GM23248 (cell line): ENCODE data around the gene FAM200A. TPM values are rescaled to one million over a fixed set of nuclear protein-coding genes. Genes with fewer than 3 reads are reported as not detected.
"Not testable (repeated sequence)": the region's sequence is repeated elsewhere in the genome, so short reads cannot be mapped to it uniquely, and the experiment has no call there.

Source experiments
- DNase-seq: peaks from one replicate; pipeline ENCODE4 v3.0.0-alpha.2; 2015
- H2AFZ ChIP-seq: fragments of 200-600 bp; sonication (generic); 2 replicates; pipeline ENCODE4 v1.6.1; 2016; ENCODE audit warnings: antibody characterized with exemption
- H3F3A ChIP-seq: fragments of 200-600 bp; sonication (generic); 2 replicates; pipeline ENCODE4 v1.6.1; 2016; ENCODE audit warnings: mild to moderate bottlenecking, antibody characterized with exemption, mixed run types; ENCODE audit not compliant: insufficient read depth
- H3K27ac ChIP-seq: fragments of 200-600 bp; sonication (generic); 2 replicates; pipeline ENCODE4 v1.5.1; 2016; ENCODE audit warnings: mild to moderate bottlenecking
- H3K27me3 ChIP-seq: fragments of 200-600 bp; sonication (generic); replicated peaks from 2 replicates; pipeline ENCODE4 v1.6.1; 2016; ENCODE audit warnings: mild to moderate bottlenecking; ENCODE audit not compliant: insufficient read depth
- H3K36me3 ChIP-seq: fragments of 200-600 bp; sonication (generic); 2 replicates; pipeline ENCODE4 v1.6.1; 2016; ENCODE audit warnings: low read depth, mild to moderate bottlenecking
- H3K4me1 ChIP-seq: fragments of 200-600 bp; sonication (generic); 2 replicates; pipeline ENCODE4 v1.6.1; 2016; ENCODE audit warnings: mild to moderate bottlenecking; ENCODE audit not compliant: insufficient read depth
- H3K4me2 ChIP-seq: fragments of 200-600 bp; sonication (generic); one replicate; pipeline ENCODE4 v1.6.1; 2016; ENCODE audit warnings: mild to moderate bottlenecking; ENCODE audit not compliant: unreplicated experiment
- H3K4me3 ChIP-seq: fragments of 200-600 bp; sonication (generic); 2 replicates; pipeline ENCODE4 v1.5.1; 2016; ENCODE audit warnings: mild to moderate bottlenecking
- H3K79me2 ChIP-seq: fragments of 200-600 bp; sonication (generic); 2 replicates; pipeline ENCODE4 v1.6.1; 2016; ENCODE audit warnings: mild to moderate bottlenecking; ENCODE audit not compliant: insufficient read depth
- H3K9ac ChIP-seq: fragments of 200-600 bp; sonication (generic); 2 replicates; pipeline ENCODE4 v1.6.1; 2016; ENCODE audit warnings: mild to moderate bottlenecking
- H3K9me2 ChIP-seq: fragments of 200-600 bp; sonication (generic); 2 replicates; pipeline ENCODE4 v1.6.1; 2016; ENCODE audit warnings: mixed run types, mild to moderate bottlenecking, moderate library complexity; ENCODE audit not compliant: insufficient read depth
- H3K9me3 ChIP-seq: fragments of 200-600 bp; sonication (generic); one replicate; pipeline ENCODE4 v1.6.1; 2017; ENCODE audit warnings: low read depth
- H4K20me1 ChIP-seq: fragments of 200-600 bp; sonication (generic); 2 replicates; pipeline ENCODE4 v1.6.0; 2016; ENCODE audit not compliant: insufficient read depth
- EZH2 ChIP-seq: fragments of 200-600 bp; sonication (generic); IDR thresholded peaks from 2 replicates; pipeline ENCODE4 v1.6.1; 2018; ENCODE audit warnings: antibody characterized with exemption, mild to moderate bottlenecking; ENCODE audit not compliant: insufficient read depth, poor library complexity, severe bottlenecking
- EZH2phosphoT487 ChIP-seq: fragments of 200-600 bp; sonication (generic); IDR thresholded peaks from 2 replicates; pipeline ENCODE4 v1.6.1; 2018; ENCODE audit warnings: antibody characterized with exemption, moderate library complexity, mild to moderate bottlenecking, low read depth; ENCODE audit not compliant: insufficient read depth
- WGBS, 2 experiments: methylation state at CpG; one replicate each; pipeline ENCODE4 v1.1.6; 2015 to 2017; ENCODE audit warnings: low lambda C conversion rate in 2 of 2, low coverage in 1 of 2; ENCODE audit errors: missing lambda C conversion rate in 2 of 2; 5-methylcytosine and 5-hydroxymethylcytosine counted together
- in situ Hi-C: fragments of 300-500 bp; cut with MboI; formaldehyde crosslinking; loops from 2 replicates; pipeline ENCODE4 v1.15.0; 2020
- polyA plus RNA-seq: library from polyadenylated mRNA; unstranded; fragments of >200 nt; fragmentation: Nextera tagmentation; extraction: Ambion mirVana; gene quantifications from 2 replicates; pipeline ENCODE4 v1.2.1, GENCODE V29; 2016
- total RNA-seq: library from RNA; depleted of rRNA; stranded (reverse); fragments of >200 nt; shearing (Covaris generic); gene quantifications from 2 replicates; pipeline ENCODE4 v1.2.3, GENCODE V29; 2014

The FAM200A gene
- total and polyA plus RNA-seq, 2 experiments from 2014 or later: 6.2 to 8.2 TPM

DNA sequence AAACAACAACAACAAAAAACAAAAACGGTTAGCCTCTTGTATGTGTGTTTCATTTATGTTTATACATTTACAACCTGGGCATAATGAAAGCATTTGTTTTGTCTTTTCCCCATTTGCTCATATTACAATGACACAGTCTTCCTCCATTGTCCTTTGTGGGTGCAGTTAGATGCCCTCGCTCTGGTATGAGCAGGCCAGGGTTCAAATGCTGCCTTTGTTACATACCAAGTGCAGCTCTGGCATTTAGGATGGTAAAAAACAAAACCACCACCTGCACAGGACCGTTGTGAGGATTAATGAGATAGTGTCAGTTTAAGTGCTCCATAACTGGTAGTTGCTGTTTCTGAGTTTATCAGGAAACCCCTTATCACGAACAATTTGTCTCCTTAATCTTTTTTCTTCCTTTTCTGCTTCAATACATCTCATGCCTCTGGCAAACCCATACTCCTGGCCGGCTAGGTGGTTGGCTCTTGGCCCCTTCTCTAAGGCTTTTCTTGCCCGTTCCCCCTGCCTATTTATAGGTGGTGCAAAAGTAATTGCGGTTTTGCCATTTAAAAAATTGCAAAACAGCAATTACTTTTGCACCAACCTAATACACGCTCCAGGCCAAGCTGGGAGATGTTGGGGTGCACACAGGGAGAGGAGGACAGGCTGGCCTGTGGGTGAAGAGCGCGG, 27.5 kb upstream of the FAM200A start:
- no peaks in the 10 kb centered on the region for H3K9me3 ChIP-seq
- H3K9ac ChIP-seq: peak overlapping the region; percentile 66
- H3K36me3 ChIP-seq: peaks cover 6% of the 10 kb centered on the region; the same call in 1 of the 2 replicates
- H3K4me2 ChIP-seq: peak overlapping the region; percentile 92
- H3K9me2 ChIP-seq: no peaks in the 10 kb centered on the region
- peak overlapping the region; percentile 77 for H3K4me3 ChIP-seq
- 58 to 72% methylated on average over 10 of the region's 10 CpGs for WGBS, 2 experiments
- H2AFZ ChIP-seq: peak overlapping the region; percentile 88
- in situ Hi-C loops: no loop called here
- no peak overlapping the region for H3K27ac ChIP-seq
- no peaks in the 10 kb centered on the region for H3K79me2 ChIP-seq
- no peak for DNase-seq
- TF ChIP-seq EZH2phosphoT487: no peak
- TF ChIP-seq EZH2: no peak
- H3K4me1 ChIP-seq: no peaks in the 10 kb centered on the region
- no peaks in the 10 kb centered on the region for H3K27me3 ChIP-seq
- no peaks in the 10 kb centered on the region for H4K20me1 ChIP-seq
- peaks cover 48% of the 10 kb centered on the region for H3F3A ChIP-seq

DNA sequence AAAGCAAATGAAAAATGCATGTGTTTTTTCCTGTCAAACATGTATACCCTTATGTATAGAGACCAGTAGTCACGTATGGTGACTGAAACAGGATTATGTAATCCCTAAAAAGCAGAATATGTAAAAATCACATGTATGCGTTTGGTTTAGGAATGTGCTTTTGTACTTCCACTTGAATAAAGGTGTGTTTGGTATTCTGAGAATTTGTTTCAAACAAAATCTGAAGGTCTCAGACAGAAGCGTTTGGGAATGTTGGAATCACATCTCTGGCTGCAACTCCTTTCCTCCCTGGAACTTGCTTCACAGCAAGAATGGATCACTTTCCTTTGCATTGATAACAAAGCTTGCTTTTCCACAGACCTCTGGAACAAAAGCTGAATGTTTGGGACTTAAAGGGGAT, 24.3 kb upstream of the FAM200A start:
- in situ Hi-C loops: no loop called here
- H2AFZ ChIP-seq: no peak overlapping the region
- H4K20me1 ChIP-seq: no peaks in the 10 kb centered on the region; the same call in 1 of the 2 replicates
- no peak for DNase-seq
- whole genome bisulfite sequencing, 2 experiments: 76% methylated on average over 3 of the region's 3 CpGs
- no peak overlapping the region for H3K4me3 ChIP-seq
- peaks cover 35% of the 10 kb centered on the region for H3K36me3 ChIP-seq
- no peak overlapping the region for H3K27ac ChIP-seq
- no peak overlapping the region for H3K4me2 ChIP-seq
- 0 out of 2 replicates have a peak, but pooled peaks cover 5% of the 10 kb centered on the region for H3K79me2 ChIP-seq
- H3K9ac ChIP-seq: no peak overlapping the region
- no peaks in the 10 kb centered on the region for H3K9me2 ChIP-seq
- no peaks in the 10 kb centered on the region for H3K27me3 ChIP-seq
- H3K9me3 ChIP-seq: no peaks in the 10 kb centered on the region
- H3F3A ChIP-seq: peaks cover 73% of the 10 kb centered on the region
- H3K4me1 ChIP-seq: no peaks in the 10 kb centered on the region
- TF ChIP-seq EZH2phosphoT487: no peak
- TF ChIP-seq EZH2: no peak

DNA sequence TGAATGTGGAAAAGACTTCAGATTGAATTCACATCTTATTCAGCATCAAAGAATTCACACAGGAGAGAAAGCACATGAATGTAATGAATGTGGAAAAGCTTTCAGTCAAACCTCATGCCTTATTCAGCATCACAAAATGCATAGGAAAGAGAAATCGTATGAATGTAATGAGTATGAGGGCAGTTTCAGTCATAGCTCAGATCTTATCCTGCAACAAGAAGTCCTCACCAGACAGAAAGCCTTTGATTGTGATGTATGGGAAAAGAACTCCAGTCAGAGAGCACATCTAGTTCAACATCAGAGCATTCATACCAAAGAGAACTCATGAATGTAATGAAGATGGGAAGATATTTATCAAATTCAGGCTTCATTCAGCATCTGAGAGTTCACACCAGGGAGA, 21.3 kb upstream of the FAM200A start:
- Histone ChIP-seq H3K79me2 (peaks cover 33% of the 10 kb centered on the region), H3K4me3 (no peak overlapping the region), H3K9ac (no peak overlapping the region), H3F3A (peaks cover 60% of the 10 kb centered on the region), H2AFZ (no peak overlapping the region), H3K27ac (no peak overlapping the region), H3K4me1 (no peaks in the 10 kb centered on the region), H3K9me2 (no peaks in the 10 kb centered on the region), H3K27me3 (no peaks in the 10 kb centered on the region), H3K9me3 (no peaks in the 10 kb centered on the region), H4K20me1 (no peaks in the 10 kb centered on the region; the same call in none of the 2 replicates), H3K36me3 (peaks cover 64% of the 10 kb centered on the region), H3K4me2 (no peak overlapping the region)
- 93 to 100% methylated on average over 1 of the region's 1 CpG for WGBS, 2 experiments
- no peak for DNase-seq
- in situ Hi-C loops: no loop called here
- TF ChIP-seq EZH2phosphoT487 (no peak), EZH2 (no peak)

DNA sequence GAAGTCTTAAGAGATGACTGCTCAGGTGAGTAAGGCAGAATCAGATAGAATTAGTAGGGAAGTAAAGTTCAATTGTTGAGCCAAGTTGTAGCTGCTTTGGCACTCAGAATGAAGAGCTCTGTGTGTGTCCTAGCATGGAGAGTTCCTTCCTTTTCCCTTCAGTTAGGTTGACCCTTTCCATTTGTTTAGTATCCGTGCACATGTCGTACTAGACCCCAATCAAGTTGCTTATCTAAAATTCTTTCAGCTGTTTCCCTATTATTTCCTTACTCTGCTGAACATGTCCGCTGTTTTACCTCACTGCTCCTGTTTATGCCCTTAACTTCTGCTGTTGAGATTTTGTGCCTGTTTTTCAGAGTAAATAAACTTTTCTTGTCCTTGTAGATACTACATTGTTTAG, 19.9 kb upstream of the FAM200A start:
- TF ChIP-seq EZH2 (no peak), EZH2phosphoT487 (no peak)
- H3K9me3 ChIP-seq: no peaks in the 10 kb centered on the region
- WGBS, 2 experiments: 94 to 96% methylated on average over 3 of the region's 3 CpGs
- no peak for DNase-seq
- no peak overlapping the region for H3K4me3 ChIP-seq
- no peak overlapping the region for H3K4me2 ChIP-seq
- peaks cover 48% of the 10 kb centered on the region for H3F3A ChIP-seq
- H3K9me2 ChIP-seq: no peaks in the 10 kb centered on the region
- no peak overlapping the region for H2AFZ ChIP-seq
- no peaks in the 10 kb centered on the region for H3K27me3 ChIP-seq
- no peak overlapping the region for H3K9ac ChIP-seq
- in situ Hi-C loops: no loop called here
- peaks cover 64% of the 10 kb centered on the region for H3K36me3 ChIP-seq
- no peaks in the 10 kb centered on the region; the same call in none of the 2 replicates for H4K20me1 ChIP-seq
- peaks cover 48% of the 10 kb centered on the region for H3K79me2 ChIP-seq
- no peak overlapping the region for H3K27ac ChIP-seq
- H3K4me1 ChIP-seq: no peaks in the 10 kb centered on the region

DNA sequence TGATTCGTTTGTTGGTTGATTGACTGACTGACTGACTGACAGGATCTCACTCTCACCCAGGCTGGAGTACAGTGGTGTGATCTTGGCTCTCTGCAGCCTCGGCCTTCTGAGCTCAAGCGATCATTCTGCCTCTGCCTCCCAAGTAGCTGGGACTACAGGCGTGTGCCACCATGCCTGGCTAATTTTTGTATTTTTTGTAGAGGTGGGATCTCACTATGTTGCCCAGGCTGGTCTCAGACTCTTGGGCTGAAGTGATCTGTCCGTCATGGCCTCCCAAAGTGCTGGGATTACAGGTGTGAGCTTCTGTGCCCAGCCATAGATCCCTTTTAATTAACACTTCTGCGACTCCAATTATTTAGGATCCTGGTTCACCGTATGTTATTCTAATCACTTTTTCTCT, 16.9 kb upstream of the FAM200A start:
- in situ Hi-C loops, H3K9ac ChIP-seq, H3K9me3 ChIP-seq, H3K9me2 ChIP-seq, H3K27me3 ChIP-seq, DNase-seq, H3K4me2 ChIP-seq, H3K27ac ChIP-seq, H4K20me1 ChIP-seq, H3K4me3 ChIP-seq, H2AFZ ChIP-seq: not testable (repeated sequence)
- WGBS, 2 experiments: 88 to 90% methylated on average over 7 of the region's 7 CpGs
- peaks cover 41% of the 10 kb centered on the region for H3F3A ChIP-seq
- H3K79me2 ChIP-seq: peaks cover 74% of the 10 kb centered on the region
- peaks cover 75% of the 10 kb centered on the region for H3K36me3 ChIP-seq
- H3K4me1 ChIP-seq: peaks cover 12% of the 10 kb centered on the region
